Fibroblast of skin of left biceps (primary cell): Measurements from ENCODE around the gene IL10RB.

Source experiments
- DNase-seq, 2 experiments: peaks; one replicate each; pipeline ENCODE4 v3.0.0-alpha.2; 2013; ENCODE audit warnings: low read depth in 2 of 2

IL10RB gene

GRCh38 chr21:33330726-33331125 lies 64.6 kb downstream of the IL10RB start:
- DNase-seq: no peak

GRCh38 chr21:33332143-33332542 lies 66.0 kb downstream of the IL10RB start:
- DNase-seq: no peak

GRCh38 chr21:33334191-33334590 lies 68.0 kb downstream of the IL10RB start:
- no peak for DNase-seq

- no peak for DNase-seq
Measured at GRCh38 chr21:33334824-33335223, 68.7 kb downstream of the IL10RB start.

- DNase-seq: no peak
Measured at GRCh38 chr21:33339135-33339534, 73.0 kb downstream of the IL10RB start.

GRCh38 chr21:33339918-33340317 lies 73.8 kb downstream of the IL10RB start:
- DNase-seq: no peak

- no peak for DNase-seq
Measured at GRCh38 chr21:33345751-33346238, 79.6 kb downstream of the IL10RB start.
